CD4-positive, alpha-beta T cell treated with Interferon alpha-2 for 1 hour (primary cell): ENCODE data around the gene APC2.
"Not testable (repeated sequence)": the region's sequence is repeated elsewhere in the genome, so short reads cannot be mapped to it uniquely, and the experiment has no call there.

Source experiments
- DNase-seq, 2 donors: peaks; one replicate each; pipeline ENCODE4 v3.0.0-alpha.2; 2020 to 2022

The APC2 gene

DNA sequence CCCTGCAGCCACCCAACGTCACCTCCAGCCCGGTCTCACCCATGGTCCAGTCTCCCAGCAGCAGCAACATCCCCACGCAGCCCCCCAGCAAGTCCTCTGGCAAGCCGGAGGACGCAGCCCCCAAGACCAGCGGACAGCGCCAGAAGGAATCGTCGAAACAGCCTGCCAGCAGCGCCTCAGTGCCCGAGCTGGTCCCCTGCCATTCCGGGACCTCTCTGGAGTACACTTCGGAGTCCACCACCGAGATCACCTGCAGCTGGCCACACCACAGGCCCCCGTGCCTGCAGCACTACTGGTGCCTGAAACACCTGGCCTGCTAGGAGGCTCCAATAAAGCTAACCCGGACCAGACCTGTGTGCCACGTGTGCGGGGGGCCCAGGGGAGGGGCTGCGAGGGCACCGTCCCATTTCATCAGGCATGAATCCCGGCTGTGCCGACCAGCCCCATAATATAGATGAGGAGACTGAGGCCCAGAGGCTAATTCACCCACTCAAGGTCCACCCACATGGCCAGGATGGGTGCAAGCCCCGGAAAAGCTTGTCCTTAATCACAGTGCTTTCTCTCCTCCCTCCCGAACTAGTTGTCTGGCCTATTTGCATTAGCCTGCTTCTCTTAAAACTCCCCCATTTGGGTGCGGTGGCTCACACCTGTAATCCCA is 47.8 kb downstream of the APC2 start:
- DNase-seq = no peak

DNA sequence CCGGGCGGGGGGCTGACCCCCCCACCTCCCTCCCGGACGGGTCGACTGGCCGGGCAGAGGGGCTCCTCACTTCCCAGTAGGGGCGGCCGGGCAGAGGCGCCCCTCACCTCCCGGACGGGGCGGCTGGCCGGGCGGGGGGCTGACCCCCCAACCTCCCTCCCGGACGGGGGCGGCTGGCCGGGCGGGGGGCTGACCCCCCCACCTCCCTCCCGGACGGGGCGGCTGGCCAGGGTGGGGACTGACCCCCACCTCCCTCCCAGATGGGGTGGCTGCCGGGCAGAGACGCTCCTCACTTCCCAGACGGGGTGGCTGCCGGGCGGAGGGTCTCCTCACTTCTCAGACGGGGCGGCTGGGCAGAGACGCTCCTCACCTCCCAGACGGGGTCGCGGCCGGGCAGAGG is 49.3 kb downstream of the APC2 start:
- DNase-seq = not testable (repeated sequence)

DNA sequence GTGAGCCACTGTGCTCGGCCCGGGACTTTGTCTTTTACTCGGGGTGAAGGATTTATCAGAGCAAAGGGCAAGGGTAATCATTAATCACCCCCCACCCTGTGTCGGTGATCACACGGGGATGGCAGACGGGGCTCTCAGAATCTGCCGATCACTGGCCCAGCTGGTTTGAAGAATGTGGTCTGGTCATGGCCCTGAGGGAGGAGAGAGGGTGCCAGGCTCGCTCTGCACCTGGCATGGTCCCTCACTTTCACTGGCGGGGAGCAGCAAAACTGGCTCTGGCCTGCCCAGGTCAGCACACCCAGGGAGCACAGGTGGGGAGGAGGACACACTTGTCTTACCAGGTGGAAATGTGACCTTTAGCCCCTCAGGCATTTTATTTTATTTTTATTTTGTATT is 51.3 kb downstream of the APC2 start:
- no peak for DNase-seq

DNA sequence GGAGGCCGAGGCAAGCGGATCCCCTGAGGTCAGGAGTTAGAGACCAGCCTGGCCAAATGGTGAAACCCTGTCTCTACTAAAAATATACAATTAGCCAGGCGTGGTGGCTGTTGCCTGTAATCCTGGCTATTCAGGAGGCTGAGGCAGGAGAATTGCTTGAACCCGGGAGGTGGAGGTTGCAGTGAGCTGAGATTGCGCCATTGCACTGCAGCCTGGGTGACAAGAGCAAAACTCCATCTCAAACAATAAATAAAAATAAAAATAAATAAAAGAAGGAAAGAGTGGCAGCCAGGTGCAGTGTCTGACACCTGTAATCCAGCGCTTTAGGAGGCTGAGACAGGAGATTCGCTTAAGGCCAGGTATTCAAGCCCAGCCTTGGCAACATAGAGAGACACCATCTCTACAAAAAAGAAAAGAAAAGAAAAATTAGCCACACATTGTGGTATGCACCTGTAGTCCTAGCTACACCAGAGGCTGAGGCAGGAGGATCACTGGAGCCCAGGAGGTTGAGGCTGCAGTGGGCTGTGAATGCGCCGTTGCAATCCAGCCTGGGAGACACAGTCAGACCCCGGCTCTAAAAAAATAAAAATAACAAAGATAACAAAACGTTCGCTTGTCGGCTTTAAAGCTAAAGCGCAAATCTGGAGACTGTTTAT is 52.6 kb downstream of the APC2 start:
- no peak for DNase-seq

DNA sequence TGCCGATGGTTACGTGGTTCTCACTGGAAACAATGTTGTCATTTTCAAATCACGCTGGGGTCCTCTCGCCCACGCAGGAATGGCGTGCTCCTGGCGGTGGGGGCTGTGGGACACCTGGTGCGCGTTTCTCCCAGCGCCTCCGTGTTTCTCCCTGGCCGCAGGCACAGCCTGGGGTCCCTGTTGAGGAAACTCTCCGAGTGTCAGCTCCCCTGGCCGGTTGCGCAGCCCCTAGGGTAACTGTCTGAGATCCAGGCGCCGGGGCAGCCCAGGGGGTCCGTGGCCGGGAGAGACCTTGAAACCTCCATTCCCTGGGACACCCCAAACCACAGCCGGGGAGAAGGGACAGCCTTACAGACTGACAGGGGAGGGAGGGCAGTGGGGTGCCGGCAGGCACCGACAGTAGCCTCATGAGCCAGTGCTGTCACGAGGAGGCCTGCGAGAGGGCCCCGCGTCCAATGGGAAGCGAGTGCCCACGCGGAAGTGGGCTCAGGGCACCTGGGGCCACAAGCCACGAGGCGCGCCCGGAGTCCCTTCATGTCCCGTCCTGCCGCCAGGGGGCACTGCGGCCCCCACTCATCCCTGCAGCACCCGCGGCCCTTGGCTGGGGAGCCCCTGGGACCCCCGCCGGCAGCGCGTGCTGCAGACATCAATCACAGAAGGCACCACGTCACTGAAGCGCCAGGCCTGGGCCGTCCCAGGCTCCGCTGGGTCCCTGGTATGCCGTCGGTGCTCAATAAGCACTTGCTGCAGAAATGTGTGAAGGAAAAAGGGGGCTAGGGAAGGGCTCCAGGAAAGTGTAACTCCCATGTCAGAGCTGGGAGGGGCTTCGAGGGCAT is 53.4 kb downstream of the APC2 start:
- peak; percentile 49 to 69 for DNase-seq

DNA sequence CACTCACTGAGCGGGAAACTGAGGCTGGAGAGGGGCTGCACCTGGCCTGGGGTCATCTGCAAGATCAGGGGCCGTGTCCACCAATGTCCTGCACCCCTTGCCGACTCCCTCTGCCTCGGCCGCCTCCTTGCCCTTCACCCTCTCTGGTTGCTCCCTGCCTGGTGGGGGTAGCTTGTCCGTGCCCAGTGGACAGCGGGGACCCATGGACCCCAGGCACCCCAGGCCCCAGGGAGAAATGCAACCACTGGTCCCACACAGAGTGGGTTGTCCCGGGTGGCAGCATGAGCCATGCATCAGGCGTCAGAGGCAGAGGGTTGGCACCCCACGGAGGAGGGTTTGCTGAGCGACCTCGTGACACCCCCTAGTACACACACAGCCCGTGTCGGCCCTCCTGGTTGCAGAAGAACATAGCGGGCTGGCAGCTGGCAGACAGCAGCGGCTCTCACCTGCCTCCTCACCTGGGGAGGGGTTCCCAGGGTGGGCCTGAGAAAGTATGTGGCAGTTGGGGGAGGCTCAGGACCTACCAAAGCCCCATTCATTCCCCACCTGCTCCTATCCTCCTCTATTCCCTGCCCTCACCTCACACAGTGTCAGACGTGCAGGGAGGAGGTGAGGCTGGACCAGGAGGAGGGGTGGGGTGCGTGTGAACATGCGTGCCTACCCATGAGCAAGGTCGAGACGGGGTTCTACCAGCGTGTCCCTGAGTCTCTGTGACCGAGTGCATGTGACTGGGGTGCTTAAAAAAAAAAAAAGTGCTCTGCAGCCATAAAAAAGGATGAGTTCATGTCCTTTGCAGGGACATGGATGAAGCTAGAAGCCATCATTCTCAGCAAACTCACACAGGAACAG is 54.2 kb downstream of the APC2 start:
- DNase-seq = no peak

DNA sequence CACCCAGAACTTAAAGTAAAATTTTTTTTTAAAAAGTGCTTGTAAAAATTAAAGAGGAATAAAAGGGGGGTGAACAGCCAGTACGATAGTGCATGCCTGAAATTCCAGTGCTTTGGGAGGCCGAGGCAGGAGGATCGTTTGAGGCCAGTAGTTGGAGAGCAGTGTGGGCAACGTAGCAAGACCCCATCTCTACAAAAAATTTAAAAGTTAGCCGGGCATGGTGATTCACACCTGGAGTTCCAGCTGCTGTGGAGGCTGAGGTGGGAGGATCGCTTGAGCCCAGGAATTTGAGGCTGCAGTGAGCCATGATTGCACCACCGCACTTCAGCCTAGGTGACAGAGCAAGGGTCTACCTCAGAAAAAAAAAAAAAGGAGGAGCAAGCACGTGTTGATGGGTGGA is 55.1 kb downstream of the APC2 start:
- DNase-seq = no peak

DNA sequence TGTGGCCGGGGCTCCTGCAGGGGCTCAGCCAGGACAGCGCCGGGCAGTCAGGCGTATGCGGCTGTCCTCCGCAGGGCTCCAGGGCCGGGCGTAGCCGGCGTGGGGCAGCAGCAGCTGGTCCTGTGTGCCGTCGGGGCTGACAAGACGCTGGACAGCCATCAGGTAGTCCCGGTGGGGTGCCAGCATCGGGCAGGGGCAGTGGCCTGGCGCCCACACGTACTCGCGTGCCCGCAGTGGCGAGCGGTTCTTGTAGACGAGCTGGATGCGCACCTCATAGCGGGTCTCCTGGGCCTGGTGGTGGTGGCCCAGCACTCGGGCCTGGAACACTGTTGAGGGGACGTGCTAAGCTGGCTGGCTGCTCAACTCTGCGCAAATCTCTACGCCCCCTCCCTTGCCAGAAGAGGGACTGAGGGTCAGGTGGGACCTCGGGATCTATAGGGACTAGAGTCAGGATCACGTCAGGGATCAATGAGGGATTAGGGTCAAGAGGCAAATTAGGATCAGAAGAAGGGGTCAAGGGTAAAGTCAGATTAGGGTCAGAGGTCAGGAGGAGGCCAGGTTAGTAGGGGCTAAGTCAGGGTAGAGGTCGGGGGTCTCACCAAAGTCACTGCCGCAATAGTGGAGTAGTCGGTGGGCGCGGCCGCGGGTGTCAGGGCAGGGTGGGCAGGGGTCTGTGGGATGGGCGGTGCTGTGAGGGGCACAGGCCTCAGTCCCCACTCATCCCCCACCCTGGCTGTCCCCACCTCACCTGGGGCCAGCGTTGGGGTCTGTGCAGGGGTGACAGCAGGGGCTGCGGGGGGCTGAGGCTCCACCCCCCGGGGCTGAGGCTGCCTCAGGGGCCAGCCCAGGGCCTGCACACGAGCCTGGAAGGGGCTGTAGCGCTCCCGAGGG is 56.3 kb downstream of the APC2 start:
- no peak for DNase-seq

DNA sequence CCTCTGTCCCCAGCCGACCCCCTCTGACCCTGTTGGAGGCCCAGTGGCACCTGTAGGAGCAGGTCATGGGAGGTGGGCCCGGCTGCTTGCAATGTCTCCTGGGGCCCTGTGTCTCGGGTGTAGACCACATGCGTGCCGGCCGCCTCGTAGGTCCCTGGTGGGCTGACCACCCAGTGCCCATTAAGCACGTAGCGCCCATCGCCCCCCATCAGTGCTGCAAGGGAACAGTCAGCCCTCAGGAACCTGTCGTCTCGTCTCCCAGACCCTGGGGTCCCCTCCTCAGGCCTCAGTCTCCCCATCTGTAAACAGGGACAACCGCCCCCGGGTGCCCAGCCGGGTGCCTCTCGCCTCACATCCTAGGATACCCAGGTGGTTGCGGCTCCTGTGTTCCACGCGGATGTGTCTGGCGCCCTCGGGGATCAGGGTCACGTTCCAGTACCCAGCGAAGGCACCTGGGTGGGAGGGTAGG is 57.3 kb downstream of the APC2 start:
- DNase-seq = no peak

DNA sequence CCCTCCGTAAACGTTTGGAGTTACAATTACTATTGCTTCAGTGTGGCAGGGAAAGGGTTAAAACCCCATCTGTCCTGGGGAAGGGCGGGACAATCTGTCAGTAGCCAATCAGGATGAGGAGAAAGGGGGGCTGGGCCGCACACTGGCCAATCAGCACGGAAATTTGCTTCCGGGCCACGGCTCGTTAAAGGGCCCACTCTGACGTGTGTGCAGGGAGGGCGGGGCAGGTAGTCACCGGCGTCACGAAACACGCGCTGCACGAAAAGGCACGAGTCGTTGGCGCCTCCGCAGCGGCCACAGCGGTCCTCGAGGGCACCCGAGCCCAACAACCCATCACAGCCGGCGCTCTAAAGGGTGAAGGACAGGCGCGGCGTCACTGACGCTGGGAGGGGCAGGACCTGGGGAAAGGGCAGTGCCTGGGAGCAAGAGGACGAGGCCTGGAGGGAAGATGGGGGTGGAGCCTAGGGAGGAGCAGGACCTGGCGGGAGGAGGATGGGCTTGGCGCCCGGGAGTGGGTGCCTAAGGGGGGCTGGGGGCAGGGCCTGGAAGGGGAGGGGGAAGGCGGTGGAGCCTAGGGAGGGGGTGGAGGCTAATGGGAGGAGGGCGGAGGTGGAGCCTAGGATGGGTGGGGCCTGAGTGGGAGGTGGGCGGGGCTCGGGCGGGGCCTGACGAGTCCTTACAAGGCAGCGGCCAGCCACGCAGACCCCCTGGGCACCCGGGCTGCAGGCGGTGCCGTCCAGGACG is 58.0 kb downstream of the APC2 start:
- DNase-seq = peak; percentile 92 to 95

DNA sequence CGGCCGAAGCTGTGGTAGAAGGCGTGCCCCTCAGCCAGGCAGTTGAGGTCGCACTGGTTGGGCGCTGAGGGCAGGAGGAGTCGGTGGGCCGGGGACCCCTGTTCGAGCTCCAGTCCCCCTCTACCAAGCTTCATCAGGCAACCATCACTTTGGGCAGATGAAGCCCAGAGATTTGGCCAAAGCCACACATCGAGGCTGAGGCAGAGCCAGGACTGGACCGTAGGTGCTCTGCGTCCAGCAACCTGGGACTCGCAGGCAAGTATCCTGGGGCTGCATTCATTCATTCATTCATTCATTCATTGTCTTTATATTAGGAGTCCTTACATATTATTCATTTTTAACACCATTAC is 58.6 kb downstream of the APC2 start:
- no peak for DNase-seq

DNA sequence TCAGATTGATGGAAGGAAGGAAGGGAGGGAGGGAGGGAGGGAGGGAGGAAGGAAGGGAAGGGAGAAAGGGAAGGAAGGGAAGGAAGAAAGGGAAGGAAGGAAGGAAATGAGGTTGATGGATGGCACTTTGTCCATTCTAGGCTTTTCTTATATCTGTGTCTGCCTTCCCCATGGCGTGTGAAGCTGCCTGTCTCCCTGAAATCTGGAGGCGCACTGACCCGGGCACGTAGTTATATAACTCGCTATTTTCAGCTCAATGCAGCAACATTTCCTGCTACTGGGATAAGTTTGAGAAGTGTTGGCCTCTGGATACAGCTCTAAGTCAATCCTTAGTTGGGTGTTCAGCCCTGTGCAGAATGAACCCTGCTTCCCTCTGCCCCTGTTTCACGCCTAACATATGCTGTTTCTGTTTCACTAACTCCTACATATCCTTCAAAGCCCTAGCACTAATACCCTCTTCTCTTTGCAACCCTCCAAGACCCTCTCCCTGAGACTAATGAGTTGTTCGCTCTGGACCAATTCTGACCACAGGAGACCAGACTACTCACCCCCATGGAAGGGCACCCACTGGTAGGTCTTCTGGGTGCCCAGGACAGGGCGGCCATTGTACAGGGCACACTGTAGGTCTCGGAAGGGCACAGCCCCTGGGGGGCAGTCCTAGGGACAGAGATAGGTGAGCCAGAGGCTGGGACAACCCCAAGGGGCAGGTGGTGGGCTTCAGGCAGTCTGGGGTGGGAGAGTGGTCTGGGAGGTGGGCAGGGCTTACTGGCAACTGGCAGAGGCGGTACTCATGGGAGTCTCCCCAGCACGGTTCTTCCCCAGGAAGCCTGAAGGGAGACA is 59.9 kb downstream of the APC2 start:
- no peak for DNase-seq

DNA sequence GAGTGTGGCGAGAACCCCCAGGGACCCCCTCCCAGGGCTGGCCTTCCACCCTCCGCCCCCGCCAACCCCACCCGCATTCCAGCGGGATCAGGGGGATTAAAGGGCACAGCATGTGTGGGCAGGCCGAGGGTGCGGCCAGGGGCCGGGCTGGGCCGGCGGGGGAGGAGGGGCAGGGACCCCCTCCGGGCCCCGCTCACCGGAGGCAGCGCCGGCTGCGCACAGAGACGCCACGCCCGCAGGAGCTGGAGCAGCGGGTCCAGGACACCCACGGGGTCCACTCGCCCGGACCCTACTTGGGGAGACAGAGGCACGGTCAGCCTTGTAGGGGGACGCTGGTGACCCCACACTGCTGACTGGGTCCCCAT is 60.5 kb downstream of the APC2 start:
- DNase-seq = no peak

DNA sequence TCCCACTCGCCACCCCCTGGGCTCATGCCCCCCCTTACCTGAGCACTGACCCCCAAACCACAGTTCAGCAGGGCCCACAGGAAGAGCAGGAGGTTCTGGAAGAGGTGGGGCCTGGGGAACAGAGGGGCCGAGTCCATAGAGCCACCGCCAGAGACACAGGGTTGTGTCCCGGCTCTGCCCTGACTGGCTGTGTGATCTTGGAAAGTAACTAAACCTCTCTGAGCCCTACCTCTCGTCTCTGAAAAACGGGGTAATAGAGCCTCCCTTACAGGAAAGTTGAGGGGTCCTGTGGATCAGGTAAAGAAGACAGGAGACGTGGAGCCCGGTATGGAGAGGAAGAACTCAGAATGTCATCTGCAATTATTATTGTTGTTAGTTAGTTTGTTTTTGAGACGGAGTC is 60.9 kb downstream of the APC2 start:
- DNase-seq = no peak

DNA sequence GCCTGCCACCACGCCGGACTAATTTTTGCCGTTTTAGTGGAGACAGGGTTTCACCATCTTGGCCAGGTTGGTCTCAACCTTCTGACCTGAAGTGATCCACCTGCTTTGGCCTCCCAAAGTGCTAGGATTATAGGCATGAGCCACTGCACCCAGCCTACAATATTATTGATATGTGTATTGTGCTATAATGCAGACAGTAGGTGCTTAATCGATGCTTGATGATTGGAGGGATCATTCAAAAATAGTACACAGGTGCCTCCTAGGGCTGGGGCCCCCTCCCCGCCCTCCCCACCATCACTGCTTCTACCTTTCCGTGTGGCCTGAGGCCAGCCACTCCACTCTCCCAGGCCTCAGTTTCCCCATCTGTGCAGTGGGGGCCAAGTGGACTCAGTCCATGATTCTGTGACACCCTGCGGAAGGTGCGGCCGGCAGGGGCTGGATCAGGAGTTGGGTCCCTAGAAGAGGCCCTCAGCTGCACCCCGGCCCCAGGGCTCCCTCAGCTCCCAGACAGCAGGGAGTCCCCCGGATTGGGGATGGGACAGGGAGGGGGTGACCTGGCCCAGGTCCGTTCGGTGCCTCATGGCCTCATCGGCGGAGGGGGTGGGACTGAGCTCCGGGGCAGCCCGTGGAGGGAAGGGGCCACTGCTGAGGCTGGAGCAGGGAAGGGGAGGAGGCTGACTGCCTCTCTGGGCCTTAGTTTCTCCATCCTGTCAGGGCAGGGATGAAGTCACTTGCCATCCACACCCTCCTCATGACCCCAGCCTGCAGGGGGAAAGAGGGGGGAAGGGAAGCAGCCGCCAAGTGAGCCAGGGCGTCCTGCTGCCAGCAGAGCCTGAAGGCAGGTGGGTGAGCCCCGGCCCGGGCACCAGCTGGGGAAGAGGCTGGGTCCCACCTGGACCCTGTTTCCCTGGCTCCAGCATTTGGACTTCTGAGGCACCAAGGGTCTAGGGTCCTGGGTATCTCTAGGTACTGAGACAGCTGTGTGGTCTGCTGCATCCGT is 61.7 kb downstream of the APC2 start:
- no peak for DNase-seq

DNA sequence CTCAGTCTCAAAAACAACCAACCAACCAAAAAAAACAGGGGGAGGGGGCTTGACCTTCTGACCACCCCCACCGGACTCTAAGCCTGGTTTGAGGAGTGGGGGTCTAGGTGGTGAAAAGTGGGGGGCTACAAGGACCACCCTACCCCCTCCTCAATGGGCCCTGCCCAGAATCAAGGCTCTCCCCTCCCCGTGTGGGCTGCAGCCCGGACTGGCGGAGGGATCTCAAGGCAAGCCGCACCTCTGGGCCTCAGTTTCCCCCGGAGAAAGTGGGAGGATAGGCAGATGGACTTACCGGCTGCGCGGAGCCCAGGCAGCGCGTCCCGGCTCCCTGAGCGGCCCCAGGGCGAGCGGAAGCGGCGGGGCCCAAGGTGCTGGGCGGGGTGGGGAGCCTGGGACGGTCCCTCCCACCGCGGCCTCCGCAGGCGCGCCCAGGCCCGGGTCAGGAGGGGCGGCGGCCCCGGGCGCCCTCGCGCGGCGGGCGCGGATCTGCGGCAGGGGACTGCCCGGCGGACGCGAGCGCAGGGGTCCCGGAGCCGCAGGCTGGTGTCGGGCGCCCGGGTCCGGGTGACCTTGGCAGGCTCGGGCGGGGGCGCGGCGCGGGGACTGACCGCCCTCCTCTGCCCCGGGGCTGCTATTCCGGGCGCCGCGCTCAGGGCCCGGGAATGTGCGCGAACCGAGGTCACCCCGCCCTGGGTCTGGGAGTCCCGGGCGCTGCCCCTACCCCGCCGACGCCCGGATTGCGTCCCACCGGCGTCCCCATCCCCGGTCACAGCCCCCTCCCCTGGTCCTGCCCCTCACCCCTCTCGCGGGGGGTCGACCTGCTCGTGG is 63.0 kb downstream of the APC2 start, which contains the start of gene ADAMTSL5:
Gene ADAMTSL5 (minus strand): TSS at position 349 of the 828 bp plus-strand sequence. CDS start 2,076 bp downstream, outside the sequence.
- DNase-seq = peak; percentile 49 to 71

DNA sequence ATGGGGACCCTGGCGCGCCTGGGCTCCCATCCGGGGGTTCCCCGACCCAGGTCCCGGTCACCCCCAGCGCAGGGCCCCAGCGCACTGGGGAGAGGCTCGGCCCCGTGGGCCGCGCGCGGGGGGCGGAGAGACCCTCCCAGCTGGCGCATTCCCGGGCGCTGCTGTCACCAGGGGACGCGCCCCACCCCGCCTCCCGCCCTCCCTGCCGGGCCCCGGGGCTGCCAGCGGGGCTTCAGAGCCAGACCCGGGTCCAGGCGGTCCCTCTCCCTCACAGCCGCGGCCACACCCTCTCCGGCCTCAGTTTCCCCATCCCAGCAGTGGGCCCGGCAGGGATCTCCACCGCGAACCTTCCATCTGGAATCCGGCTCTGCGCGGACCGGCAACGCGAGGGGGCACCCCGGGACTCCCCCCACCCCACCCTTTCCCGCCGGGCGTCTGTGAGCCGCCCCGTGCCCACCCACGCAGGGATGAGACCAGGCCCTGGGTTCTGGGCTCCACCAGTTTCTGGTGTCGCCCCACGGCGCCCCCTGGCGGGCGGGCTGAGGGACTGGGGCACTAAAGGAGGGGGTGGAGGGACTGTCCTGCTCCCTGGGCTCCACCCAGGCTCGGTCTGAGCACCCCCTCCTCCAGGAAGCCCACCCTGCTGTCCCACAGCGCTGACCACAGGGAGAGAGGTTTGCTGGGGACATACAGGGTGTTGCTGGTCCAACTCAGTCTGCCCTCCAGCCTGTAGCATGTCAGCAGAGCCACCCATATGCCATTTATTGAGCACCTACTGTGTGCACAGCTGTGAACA is 63.8 kb downstream of the APC2 start:
- peak; percentile 51 to 74 for DNase-seq
